ENCODE data around the gene LGR4.
"Not testable (repeated sequence)": the region's sequence is repeated elsewhere in the genome, so short reads cannot be mapped to it uniquely, and the experiment has no call there.

Gene LGR4

GRCh38 chr11:27459191-27459590 is 13.4 kb downstream of the LGR4 start:
- DNase-seq (ENCODE audit: low read depth, low spot score), result no peak

- DNase-seq (ENCODE audit: low read depth, low spot score), result no peak
Observed at GRCh38 chr11:27458182-27458581, 14.4 kb downstream of the LGR4 start.

GRCh38 chr11:27456795-27457329 is 15.7 kb downstream of the LGR4 start:
- no peak for DNase-seq (ENCODE audit: low read depth, low spot score)

- no peak for DNase-seq (ENCODE audit: low read depth, low spot score)
Observed at GRCh38 chr11:27456140-27456794, 16.3 kb downstream of the LGR4 start.

GRCh38 chr11:27455667-27456066 is 16.9 kb downstream of the LGR4 start:
- no peak for DNase-seq (ENCODE audit: low read depth, low spot score)

- DNase-seq (ENCODE audit: low read depth, low spot score), result no peak
Observed at GRCh38 chr11:27453701-27454100, 18.9 kb downstream of the LGR4 start.

GRCh38 chr11:27452147-27452546 is 20.4 kb downstream of the LGR4 start:
- DNase-seq (ENCODE audit: low read depth, low spot score), result no peak

- no peak for DNase-seq (ENCODE audit: low read depth, low spot score)
Observed at GRCh38 chr11:27451244-27451965, 21.2 kb downstream of the LGR4 start.

- not testable (repeated sequence) for DNase-seq (ENCODE audit: low read depth, low spot score)
Observed at GRCh38 chr11:27448184-27448540, 24.4 kb downstream of the LGR4 start.

GRCh38 chr11:27447288-27448183 is 25.1 kb downstream of the LGR4 start:
- DNase-seq (ENCODE audit: low read depth, low spot score), result no peak

GRCh38 chr11:27445625-27446024 is 27.0 kb downstream of the LGR4 start:
- DNase-seq (ENCODE audit: low read depth, low spot score), result no peak

GRCh38 chr11:27444801-27445215 is 27.8 kb downstream of the LGR4 start:
- no peak for DNase-seq (ENCODE audit: low read depth, low spot score)

GRCh38 chr11:27443746-27444507 is 28.7 kb downstream of the LGR4 start:
- no peak for DNase-seq (ENCODE audit: low read depth, low spot score)

- no peak for DNase-seq (ENCODE audit: low read depth, low spot score)
Observed at GRCh38 chr11:27443227-27443626, 29.4 kb downstream of the LGR4 start.

- DNase-seq (ENCODE audit: low read depth, low spot score), result no peak
Observed at GRCh38 chr11:27440090-27440489, 32.5 kb downstream of the LGR4 start.

GRCh38 chr11:27438595-27438981 is 34.0 kb downstream of the LGR4 start:
- DNase-seq (ENCODE audit: low read depth, low spot score), result no peak

- no peak for DNase-seq (ENCODE audit: low read depth, low spot score)
Observed at GRCh38 chr11:27437829-27438594, 34.6 kb downstream of the LGR4 start.

- no peak for DNase-seq (ENCODE audit: low read depth, low spot score)
Observed at GRCh38 chr11:27436916-27437315, 35.7 kb downstream of the LGR4 start.

- DNase-seq (ENCODE audit: low read depth, low spot score), result no peak
Observed at GRCh38 chr11:27433742-27434141, 38.8 kb downstream of the LGR4 start.

GRCh38 chr11:27431808-27432207 is 40.8 kb downstream of the LGR4 start:
- DNase-seq (ENCODE audit: low read depth, low spot score), result no peak
